IMR-90 (cell line): Measurements from ENCODE around the gene TSPAN33. TPM values are rescaled to one million over a fixed set of nuclear protein-coding genes. Genes with fewer than 3 reads are reported as not detected.

Experiments used
- ATAC-seq: fragments of 200-7000 bp; cut with Tn5 transposase; 2 replicates; pipeline ENCODE4 v1.9.1; 2020; ENCODE audit warnings: low read depth, mild to moderate bottlenecking, moderate library complexity
- BruUV-seq: library from RNA; stranded (reverse); fragments of 400-500 nt; replicated peaks from 2 replicates; lab custom pipeline; 2021; lab: Mats Ljungman, UMichigan
- CTCF ChIA-PET: fragments of 300-600 bp; formaldehyde crosslinking; extraction: SDS; loops from one replicate; lab custom pipeline; 2021; ENCODE audit warnings: antibody characterized with exemption; lab: Yijun Ruan, JAX
- POLR2A ChIA-PET: fragments of 300-600 bp; sonication (Branson Sonifier 250); formaldehyde crosslinking; loops from one replicate; lab custom pipeline; 2022; ENCODE audit warnings: antibody characterized with exemption; ENCODE audit not compliant: unreplicated experiment; lab: Charles Lee
- DNase-seq: peaks from one replicate; pipeline ENCODE4 v3.0.0; 2013
- H2AFZ ChIP-seq: replicated peaks from 2 replicates; pipeline ENCODE3; 2013; ENCODE audit warnings: low read length, mild to moderate bottlenecking; ENCODE audit not compliant: poor library complexity
- H2AK5ac ChIP-seq: 2 replicates; pipeline ENCODE4 v1.6.1; 2013; ENCODE audit warnings: low read depth, low read length, inconsistent platforms
- H2AK9ac ChIP-seq: replicated peaks from 2 replicates; pipeline ENCODE3; 2013; ENCODE audit warnings: mild to moderate bottlenecking, low read depth, low read length, moderate library complexity; ENCODE audit not compliant: poor library complexity
- H2BK120ac ChIP-seq: 2 replicates; pipeline ENCODE4 v1.6.1; 2013; ENCODE audit warnings: low read depth, low read length, inconsistent platforms
- H2BK15ac ChIP-seq: 3 replicates; pipeline ENCODE4 v1.6.1; 2013; ENCODE audit warnings: low read depth, low read length, inconsistent platforms
- H2BK20ac ChIP-seq: 2 replicates; pipeline ENCODE4 v1.6.1; 2013; ENCODE audit warnings: low read depth, mild to moderate bottlenecking, inconsistent platforms, low read length, moderate library complexity
- H2BK5ac ChIP-seq: 2 replicates; pipeline ENCODE4 v1.6.1; 2013; ENCODE audit warnings: mild to moderate bottlenecking, low read depth, low read length, inconsistent platforms; ENCODE audit not compliant: poor library complexity, severe bottlenecking
- H3K14ac ChIP-seq: replicated peaks from 2 replicates; pipeline ENCODE4 v1.6.1; 2013; ENCODE audit warnings: low read depth, low read length, inconsistent platforms
- H3K18ac ChIP-seq: 2 replicates; pipeline ENCODE4 v1.6.1; 2013; ENCODE audit warnings: low read depth, low read length, control low read depth
- H3K23ac ChIP-seq: 2 replicates; pipeline ENCODE4 v1.6.1; 2013; ENCODE audit warnings: low read depth, low read length, inconsistent platforms
- H3K27ac ChIP-seq: 2 replicates; pipeline ENCODE4 v1.5.1; 2013; ENCODE audit warnings: mild to moderate bottlenecking, control low read depth, low read length; ENCODE audit not compliant: insufficient read depth
- H3K27me3 ChIP-seq: 2 replicates; pipeline ENCODE4 v1.6.1; 2013; ENCODE audit warnings: low read length; ENCODE audit not compliant: control insufficient read depth, insufficient read depth
- H3K36me3 ChIP-seq: 2 replicates; pipeline ENCODE4 v1.6.1; 2013; ENCODE audit warnings: low read length, mixed read lengths; ENCODE audit not compliant: control insufficient read depth, insufficient read depth
- H3K4ac ChIP-seq: 2 replicates; pipeline ENCODE4 v1.6.1; 2013; ENCODE audit warnings: low read depth, low read length, inconsistent platforms
- H3K4me1 ChIP-seq: 2 replicates; pipeline ENCODE4 v1.6.1; 2013; ENCODE audit warnings: low read length, mixed read lengths; ENCODE audit not compliant: control insufficient read depth, insufficient read depth
- H3K4me2 ChIP-seq: 2 replicates; pipeline ENCODE4 v1.6.1; 2013; ENCODE audit warnings: low read depth, mild to moderate bottlenecking, control low read depth, low read length, moderate library complexity
- H3K4me3 ChIP-seq: 2 replicates; pipeline ENCODE4 v1.5.1; 2013; ENCODE audit warnings: low read depth, mild to moderate bottlenecking, control low read depth, low read length, moderate library complexity; ENCODE audit not compliant: insufficient read depth
- H3K56ac ChIP-seq: 2 replicates; pipeline ENCODE4 v1.6.1; 2013; ENCODE audit warnings: low read length, inconsistent platforms; ENCODE audit not compliant: insufficient read depth; ENCODE audit errors: extremely low read depth
- H3K79me1 ChIP-seq, 2 experiments: 2 replicates each; pipeline ENCODE4 v1.6.1; 2013; ENCODE audit warnings: low read length in 2 of 2, inconsistent platforms in 1 of 2, low read depth in 1 of 2
- H3K9ac ChIP-seq: 2 replicates; pipeline ENCODE4 v1.6.1; 2013; ENCODE audit warnings: low read depth, low read length, control low read depth
- H3K9me1 ChIP-seq: 2 replicates; pipeline ENCODE4 v1.6.1; 2013; ENCODE audit warnings: low read length, inconsistent platforms; ENCODE audit not compliant: insufficient read depth
- H3K9me3 ChIP-seq: 2 replicates; pipeline ENCODE4 v1.6.1; 2013; ENCODE audit warnings: low read length; ENCODE audit not compliant: control insufficient read depth, insufficient read depth
- H4K20me1 ChIP-seq: 2 replicates; pipeline ENCODE4 v1.6.1; 2013; ENCODE audit warnings: low read length, inconsistent platforms; ENCODE audit not compliant: insufficient read depth
- H4K5ac ChIP-seq: 2 replicates; pipeline ENCODE4 v1.6.1; 2013; ENCODE audit warnings: mild to moderate bottlenecking, low read depth, low read length, control low read depth
- H4K8ac ChIP-seq, 2 experiments: 2 replicates each; pipeline ENCODE4 v1.6.1; 2013; ENCODE audit warnings: low read depth in 2 of 2, low read length in 2 of 2, control low read depth in 1 of 2, inconsistent platforms in 1 of 2
- H4K91ac ChIP-seq: 2 replicates; pipeline ENCODE4 v1.6.1; 2013; ENCODE audit warnings: low read depth, low read length, inconsistent platforms; ENCODE audit not compliant: insufficient read depth
- BHLHE40 ChIP-seq: fragments of 150-350 bp; IDR thresholded peaks from 2 replicates; pipeline ENCODE4 v1.6.1; 2016; ENCODE audit warnings: mild to moderate bottlenecking, low read depth, low read length
- CEBPB ChIP-seq: IDR thresholded peaks from 2 replicates; pipeline ENCODE4 v1.6.1; 2012; ENCODE audit warnings: low read depth, low read length, improper control_type of control experiment
- CHD1 ChIP-seq: IDR thresholded peaks from 2 replicates; pipeline ENCODE4 v1.6.1; 2012; ENCODE audit warnings: low read depth, low read length, improper control_type of control experiment
- FOS ChIP-seq: fragments of 150-350 bp; IDR thresholded peaks from 2 replicates; pipeline ENCODE4 v1.6.1; 2016; ENCODE audit warnings: low read depth, low read length
- MAFK ChIP-seq: IDR thresholded peaks from 2 replicates; pipeline ENCODE4 v1.6.1; 2012; ENCODE audit warnings: low read depth, low read length, improper control_type of control experiment
- MXI1 ChIP-seq: IDR thresholded peaks from 2 replicates; pipeline ENCODE4 v1.6.1; 2012; ENCODE audit warnings: low read depth, mild to moderate bottlenecking, low read length, moderate library complexity, borderline replicate concordance
- NFE2L2 ChIP-seq: fragments of 150-350 bp; IDR thresholded peaks from 2 replicates; pipeline ENCODE4 v1.6.1; 2016; ENCODE audit warnings: low read depth, mild to moderate bottlenecking, low read length
- POLR2A ChIP-seq: IDR thresholded peaks from 2 replicates; pipeline ENCODE4 v1.6.1; 2012; ENCODE audit warnings: mild to moderate bottlenecking, low read depth, low read length
- RAD21 ChIP-seq: IDR thresholded peaks from 2 replicates; pipeline ENCODE4 v1.6.1; 2012; ENCODE audit warnings: low read length, improper control_type of control experiment
- RCOR1 ChIP-seq: IDR thresholded peaks from 2 replicates; pipeline ENCODE4 v1.6.1; 2012; ENCODE audit warnings: mild to moderate bottlenecking, low read length, improper control_type of control experiment; ENCODE audit not compliant: insufficient replicate concordance
- RFX5 ChIP-seq: IDR thresholded peaks from 2 replicates; pipeline ENCODE4 v1.8.0; 2012; ENCODE audit warnings: low read depth, mild to moderate bottlenecking, low read length, moderate library complexity
- SMC3 ChIP-seq: fragments of 150-350 bp; IDR thresholded peaks from 2 replicates; pipeline ENCODE4 v1.6.1; 2016; ENCODE audit warnings: low read depth, mild to moderate bottlenecking, antibody characterized with exemption, low read length, moderate library complexity
- whole genome bisulfite sequencing, 2 experiments: methylation state at CpG; one replicate each; pipeline versions ENCODE4 v1.1.5 to v1.1.7; 2013; ENCODE audit warnings: missing lambda C conversion rate in 2 of 2; ENCODE audit not compliant: insufficient read length in 1 of 2; ENCODE audit errors: extremely low coverage in 2 of 2; 5-methylcytosine and 5-hydroxymethylcytosine counted together
- dilution Hi-C: fragments of 300-500 bp; cut with HindIII; formaldehyde crosslinking; loops from one replicate; pipeline ENCODE4 v1.14.3; 2018; ENCODE audit warnings: low sequenced_read_pairs; ENCODE audit not compliant: unreplicated experiment
- in situ Hi-C: fragments of 300-500 bp; cut with MboI; formaldehyde crosslinking; loops from 3 replicates; pipeline ENCODE4 v1.14.3; 2019; ENCODE audit warnings: low sequenced_read_pairs, inconsistent platforms, mixed read lengths
- intact Hi-C: fragments of 100-400 bp; cut with micrococcal nuclease; formaldehyde crosslinking; loops from 2 replicates; pipeline ENCODE4 v1.10.0; 2022
- polyA plus RNA-seq, 3 experiments: library from polyadenylated mRNA; depleted of rRNA; stranded (reverse); fragments of >200 nt; gene quantifications; 2 replicates each; pipeline ENCODE4 v1.2.3, GENCODE V29; 2012; ENCODE audit warnings: low replicate concordance in 1 of 3
- total RNA-seq: library from RNA; depleted of rRNA; stranded (reverse); fragments of >200 nt; gene quantifications from 2 replicates; pipeline ENCODE4 v1.2.3, GENCODE V29; 2012
- TF ChIP-seq, protein P1 (sequence below): fragments of 150-350 bp; IDR thresholded peaks from 2 replicates; pipeline ENCODE4 v1.6.1; 2017; ENCODE audit warnings: mild to moderate bottlenecking, antibody characterized with exemption, low read length, low read depth
- TF ChIP-seq, protein P2 (sequence below): conservative IDR thresholded peaks from 2 replicates; pipeline ENCODE4 v1.5.1; 2012; ENCODE audit warnings: mild to moderate bottlenecking, low read depth, low read length, improper control_type of control experiment
- TF ChIP-seq, protein P3 (sequence below): fragments of 150-350 bp; IDR thresholded peaks from 2 replicates; pipeline ENCODE4 v1.6.1; 2016; ENCODE audit warnings: low read depth, mild to moderate bottlenecking, low read length, moderate library complexity, borderline replicate concordance

The TSPAN33 gene
- total and polyA plus RNA-seq, 2 of the 4 experiments (the other 2 are of a cell fraction): 0.17 to 0.36 TPM

DNA sequence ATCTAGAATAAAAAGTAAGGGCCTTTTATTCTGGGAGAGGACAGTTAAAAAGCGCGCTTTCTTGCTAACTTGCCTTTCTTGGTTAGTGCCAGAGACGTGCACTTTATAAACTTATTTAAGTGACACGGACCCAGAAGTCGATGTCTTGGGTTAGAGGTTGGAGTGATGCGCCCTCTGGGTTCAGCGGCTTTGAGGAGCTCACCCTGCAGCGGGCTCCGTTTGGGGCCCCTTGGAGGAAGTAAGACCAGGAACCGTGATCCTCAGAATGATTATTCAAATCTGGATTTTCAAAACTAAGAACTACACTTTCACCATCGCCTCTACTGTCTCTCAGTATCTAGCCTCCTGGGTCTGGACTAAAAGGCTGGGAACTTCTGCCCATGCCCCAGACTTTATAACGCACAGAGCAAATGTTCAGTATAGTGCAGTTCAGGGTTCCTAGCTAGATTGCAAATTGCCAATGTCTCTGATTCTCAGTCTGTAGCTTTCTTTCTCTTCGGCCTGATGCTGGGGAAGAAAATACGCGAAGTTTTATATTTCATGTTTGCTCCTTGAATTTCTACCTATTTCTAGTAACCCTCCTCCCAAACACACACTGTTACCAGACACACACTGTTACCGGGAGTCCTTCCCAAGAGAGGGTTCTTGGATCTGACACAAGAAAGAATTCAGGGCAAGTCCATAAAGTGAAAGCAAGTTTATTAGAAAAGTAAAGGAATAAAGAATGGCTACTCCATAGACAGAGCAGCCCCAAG, 25.4 kb downstream of the TSPAN33 start:
- DNase-seq (no peak), ATAC-seq (no peak)
- no peak overlapping the region for H3K9ac ChIP-seq
- in situ Hi-C loops (loop anchor here (5.0 kb wide), 1 partner anchor 37 kb away; no protein-coding TSS in a partner anchor), dilution Hi-C loops (no loop called here), intact Hi-C loops (no loop called here)
- no peak overlapping the region for H2BK15ac ChIP-seq
- H2BK120ac ChIP-seq: no peak overlapping the region
- H3K27me3 ChIP-seq: peaks cover 42% of the 10 kb centered on the region
- H3K23ac ChIP-seq: no peak overlapping the region
- H2AFZ ChIP-seq: peak overlapping the region; percentile 81
- CTCF ChIA-PET: interaction anchor here (0.6 kb wide), 1 partner anchor 729 kb away, joined by 3 read pairs; no protein-coding TSS in a partner anchor
- no peak overlapping the region for H3K56ac ChIP-seq
- H3K27ac ChIP-seq: no peak overlapping the region
- peaks cover 3% of the 10 kb centered on the region; the same call in 1 of the 2 replicates for H3K9me3 ChIP-seq
- no peaks in the 10 kb centered on the region; the same call in 1 of the 2 replicates for H3K4me1 ChIP-seq
- no peak overlapping the region; the same call in 1 of the 2 replicates for H3K4me2 ChIP-seq
- no TSS peak for BruUV-seq
- no CpG with 5 or more reads among the region's 16 CpGs for WGBS, 2 experiments
- no peak overlapping the region for H3K4ac ChIP-seq
- H3K18ac ChIP-seq: no peak overlapping the region
- no peak overlapping the region for H4K8ac ChIP-seq
- H3K14ac ChIP-seq: no peak overlapping the region
- H4K5ac ChIP-seq: no peak overlapping the region
- no peak overlapping the region for H2AK9ac ChIP-seq
- no peak overlapping the region for H4K91ac ChIP-seq
- POLR2A ChIA-PET: no interaction called here
- H2AK5ac ChIP-seq: no peak overlapping the region
- no peak overlapping the region for H3K4me3 ChIP-seq
- H3K9me1 ChIP-seq: no peaks in the 10 kb centered on the region
- H2BK20ac ChIP-seq: no peak overlapping the region
- H3K36me3 ChIP-seq: no peaks in the 10 kb centered on the region
- no peaks in the 10 kb centered on the region for H4K20me1 ChIP-seq
- H2BK5ac ChIP-seq: no peak overlapping the region
- H3K79me1 ChIP-seq: no peaks in the 10 kb centered on the region
- TF ChIP-seq POLR2A (no peak), MAFK (no peak), CEBPB (no peak), BHLHE40 (no peak), RFX5 (no peak), CHD1 (no peak), MXI1 (no peak), RAD21 (no peak), RCOR1 (no peak), FOS (no peak), SMC3 (no peak), NFE2L2 (no peak)
- TF ChIP-seq, protein P1, sequence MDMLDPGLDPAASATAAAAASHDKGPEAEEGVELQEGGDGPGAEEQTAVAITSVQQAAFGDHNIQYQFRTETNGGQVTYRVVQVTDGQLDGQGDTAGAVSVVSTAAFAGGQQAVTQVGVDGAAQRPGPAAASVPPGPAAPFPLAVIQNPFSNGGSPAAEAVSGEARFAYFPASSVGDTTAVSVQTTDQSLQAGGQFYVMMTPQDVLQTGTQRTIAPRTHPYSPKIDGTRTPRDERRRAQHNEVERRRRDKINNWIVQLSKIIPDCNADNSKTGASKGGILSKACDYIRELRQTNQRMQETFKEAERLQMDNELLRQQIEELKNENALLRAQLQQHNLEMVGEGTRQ: no peak
- TF ChIP-seq, protein P2, sequence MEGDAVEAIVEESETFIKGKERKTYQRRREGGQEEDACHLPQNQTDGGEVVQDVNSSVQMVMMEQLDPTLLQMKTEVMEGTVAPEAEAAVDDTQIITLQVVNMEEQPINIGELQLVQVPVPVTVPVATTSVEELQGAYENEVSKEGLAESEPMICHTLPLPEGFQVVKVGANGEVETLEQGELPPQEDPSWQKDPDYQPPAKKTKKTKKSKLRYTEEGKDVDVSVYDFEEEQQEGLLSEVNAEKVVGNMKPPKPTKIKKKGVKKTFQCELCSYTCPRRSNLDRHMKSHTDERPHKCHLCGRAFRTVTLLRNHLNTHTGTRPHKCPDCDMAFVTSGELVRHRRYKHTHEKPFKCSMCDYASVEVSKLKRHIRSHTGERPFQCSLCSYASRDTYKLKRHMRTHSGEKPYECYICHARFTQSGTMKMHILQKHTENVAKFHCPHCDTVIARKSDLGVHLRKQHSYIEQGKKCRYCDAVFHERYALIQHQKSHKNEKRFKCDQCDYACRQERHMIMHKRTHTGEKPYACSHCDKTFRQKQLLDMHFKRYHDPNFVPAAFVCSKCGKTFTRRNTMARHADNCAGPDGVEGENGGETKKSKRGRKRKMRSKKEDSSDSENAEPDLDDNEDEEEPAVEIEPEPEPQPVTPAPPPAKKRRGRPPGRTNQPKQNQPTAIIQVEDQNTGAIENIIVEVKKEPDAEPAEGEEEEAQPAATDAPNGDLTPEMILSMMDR: no peak
- TF ChIP-seq, protein P3, sequence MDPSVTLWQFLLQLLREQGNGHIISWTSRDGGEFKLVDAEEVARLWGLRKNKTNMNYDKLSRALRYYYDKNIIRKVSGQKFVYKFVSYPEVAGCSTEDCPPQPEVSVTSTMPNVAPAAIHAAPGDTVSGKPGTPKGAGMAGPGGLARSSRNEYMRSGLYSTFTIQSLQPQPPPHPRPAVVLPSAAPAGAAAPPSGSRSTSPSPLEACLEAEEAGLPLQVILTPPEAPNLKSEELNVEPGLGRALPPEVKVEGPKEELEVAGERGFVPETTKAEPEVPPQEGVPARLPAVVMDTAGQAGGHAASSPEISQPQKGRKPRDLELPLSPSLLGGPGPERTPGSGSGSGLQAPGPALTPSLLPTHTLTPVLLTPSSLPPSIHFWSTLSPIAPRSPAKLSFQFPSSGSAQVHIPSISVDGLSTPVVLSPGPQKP: no peak
